ENCODE results near the gene ATP6V0C. TPM values are rescaled to one million over a fixed set of nuclear protein-coding genes. Genes with fewer than 3 reads are reported as not detected.
A peak's percentile ranks its signal among the peaks of the same experiment; 100 is the strongest.

The ATP6V0C gene
- total RNA-seq, 1 experiment from 2014 or later, result 212 TPM

DNA sequence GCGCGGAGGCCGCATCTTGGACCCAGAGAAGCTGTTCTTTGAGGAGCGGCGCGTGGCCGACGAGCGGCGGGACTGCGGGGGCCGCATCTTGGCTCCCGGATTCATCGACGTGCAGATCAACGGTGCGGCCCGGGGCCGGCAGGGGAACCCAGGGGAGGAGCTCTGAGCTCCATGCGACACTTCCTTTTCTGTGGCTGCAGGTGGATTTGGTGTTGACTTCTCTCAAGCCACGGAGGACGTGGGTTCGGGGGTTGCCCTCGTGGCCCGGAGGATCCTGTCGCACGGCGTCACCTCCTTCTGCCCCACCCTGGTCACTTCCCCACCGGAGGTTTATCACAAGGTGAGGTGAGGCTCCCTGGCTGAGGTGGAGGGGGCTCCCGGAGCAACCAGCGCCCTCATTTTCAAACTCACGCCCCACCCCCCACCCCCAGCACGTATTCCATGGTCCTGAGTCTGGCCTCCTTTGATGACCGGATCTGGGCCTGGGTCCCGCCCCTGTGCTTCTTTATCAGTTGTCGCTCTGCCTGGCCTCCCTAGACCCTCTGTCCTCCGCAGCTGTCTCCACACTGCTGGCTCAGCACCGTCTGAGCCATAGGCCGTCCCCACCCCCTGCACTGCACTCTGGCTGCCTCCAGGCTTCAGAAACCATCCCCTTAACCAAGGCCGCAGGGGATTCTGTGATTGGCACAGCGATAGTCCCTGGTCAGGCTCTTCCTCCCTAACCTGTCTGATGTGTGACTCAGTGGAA is 7.2 kb downstream of the ATP6V0C start:
- TF ChIP-seq SMAD3 (CRISPR knock-in tag; IDR thresholded peaks at IDR 0.05; ENCODE audit: borderline replicate concordance) (no peak), HMGXB4 (CRISPR knock-in tag; IDR thresholded peaks at IDR 0.05) (no peak), TEAD1 (CRISPR knock-in tag; IDR thresholded peaks at IDR 0.05) (no peak), CREB1 (CRISPR knock-in tag; IDR thresholded peaks at IDR 0.05) (no peak), ZNF532 (CRISPR knock-in tag; IDR thresholded peaks at IDR 0.05; ENCODE audit: borderline replicate concordance) (no peak), OVOL2 (CRISPR knock-in tag; IDR thresholded peaks at IDR 0.05; ENCODE audit: borderline replicate concordance) (no peak), NFE2L1 (CRISPR knock-in tag; IDR thresholded peaks at IDR 0.05) (no peak), ZNF396 (CRISPR knock-in tag; IDR thresholded peaks at IDR 0.05; ENCODE audit: borderline replicate concordance) (no peak), GRHL2 (CRISPR knock-in tag; IDR thresholded peaks at IDR 0.05; ENCODE audit: insufficient replicate concordance, severe bottlenecking) (no peak), HMGA2 (CRISPR knock-in tag; IDR thresholded peaks at IDR 0.05) (no peak), EMX1 (CRISPR knock-in tag; IDR thresholded peaks at IDR 0.05) (no peak)
- TF ChIP-seq, protein P1, sequence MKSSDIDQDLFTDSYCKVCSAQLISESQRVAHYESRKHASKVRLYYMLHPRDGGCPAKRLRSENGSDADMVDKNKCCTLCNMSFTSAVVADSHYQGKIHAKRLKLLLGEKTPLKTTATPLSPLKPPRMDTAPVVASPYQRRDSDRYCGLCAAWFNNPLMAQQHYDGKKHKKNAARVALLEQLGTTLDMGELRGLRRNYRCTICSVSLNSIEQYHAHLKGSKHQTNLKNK (CRISPR knock-in tag; IDR thresholded peaks at IDR 0.05), result no peak
- TF ChIP-seq, protein P2, sequence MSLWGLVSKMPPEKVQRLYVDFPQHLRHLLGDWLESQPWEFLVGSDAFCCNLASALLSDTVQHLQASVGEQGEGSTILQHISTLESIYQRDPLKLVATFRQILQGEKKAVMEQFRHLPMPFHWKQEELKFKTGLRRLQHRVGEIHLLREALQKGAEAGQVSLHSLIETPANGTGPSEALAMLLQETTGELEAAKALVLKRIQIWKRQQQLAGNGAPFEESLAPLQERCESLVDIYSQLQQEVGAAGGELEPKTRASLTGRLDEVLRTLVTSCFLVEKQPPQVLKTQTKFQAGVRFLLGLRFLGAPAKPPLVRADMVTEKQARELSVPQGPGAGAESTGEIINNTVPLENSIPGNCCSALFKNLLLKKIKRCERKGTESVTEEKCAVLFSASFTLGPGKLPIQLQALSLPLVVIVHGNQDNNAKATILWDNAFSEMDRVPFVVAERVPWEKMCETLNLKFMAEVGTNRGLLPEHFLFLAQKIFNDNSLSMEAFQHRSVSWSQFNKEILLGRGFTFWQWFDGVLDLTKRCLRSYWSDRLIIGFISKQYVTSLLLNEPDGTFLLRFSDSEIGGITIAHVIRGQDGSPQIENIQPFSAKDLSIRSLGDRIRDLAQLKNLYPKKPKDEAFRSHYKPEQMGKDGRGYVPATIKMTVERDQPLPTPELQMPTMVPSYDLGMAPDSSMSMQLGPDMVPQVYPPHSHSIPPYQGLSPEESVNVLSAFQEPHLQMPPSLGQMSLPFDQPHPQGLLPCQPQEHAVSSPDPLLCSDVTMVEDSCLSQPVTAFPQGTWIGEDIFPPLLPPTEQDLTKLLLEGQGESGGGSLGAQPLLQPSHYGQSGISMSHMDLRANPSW (CRISPR knock-in tag; conservative IDR thresholded peaks at IDR 0.05; ENCODE audit: low read depth), result no peak
- TF ChIP-seq, protein P3, sequence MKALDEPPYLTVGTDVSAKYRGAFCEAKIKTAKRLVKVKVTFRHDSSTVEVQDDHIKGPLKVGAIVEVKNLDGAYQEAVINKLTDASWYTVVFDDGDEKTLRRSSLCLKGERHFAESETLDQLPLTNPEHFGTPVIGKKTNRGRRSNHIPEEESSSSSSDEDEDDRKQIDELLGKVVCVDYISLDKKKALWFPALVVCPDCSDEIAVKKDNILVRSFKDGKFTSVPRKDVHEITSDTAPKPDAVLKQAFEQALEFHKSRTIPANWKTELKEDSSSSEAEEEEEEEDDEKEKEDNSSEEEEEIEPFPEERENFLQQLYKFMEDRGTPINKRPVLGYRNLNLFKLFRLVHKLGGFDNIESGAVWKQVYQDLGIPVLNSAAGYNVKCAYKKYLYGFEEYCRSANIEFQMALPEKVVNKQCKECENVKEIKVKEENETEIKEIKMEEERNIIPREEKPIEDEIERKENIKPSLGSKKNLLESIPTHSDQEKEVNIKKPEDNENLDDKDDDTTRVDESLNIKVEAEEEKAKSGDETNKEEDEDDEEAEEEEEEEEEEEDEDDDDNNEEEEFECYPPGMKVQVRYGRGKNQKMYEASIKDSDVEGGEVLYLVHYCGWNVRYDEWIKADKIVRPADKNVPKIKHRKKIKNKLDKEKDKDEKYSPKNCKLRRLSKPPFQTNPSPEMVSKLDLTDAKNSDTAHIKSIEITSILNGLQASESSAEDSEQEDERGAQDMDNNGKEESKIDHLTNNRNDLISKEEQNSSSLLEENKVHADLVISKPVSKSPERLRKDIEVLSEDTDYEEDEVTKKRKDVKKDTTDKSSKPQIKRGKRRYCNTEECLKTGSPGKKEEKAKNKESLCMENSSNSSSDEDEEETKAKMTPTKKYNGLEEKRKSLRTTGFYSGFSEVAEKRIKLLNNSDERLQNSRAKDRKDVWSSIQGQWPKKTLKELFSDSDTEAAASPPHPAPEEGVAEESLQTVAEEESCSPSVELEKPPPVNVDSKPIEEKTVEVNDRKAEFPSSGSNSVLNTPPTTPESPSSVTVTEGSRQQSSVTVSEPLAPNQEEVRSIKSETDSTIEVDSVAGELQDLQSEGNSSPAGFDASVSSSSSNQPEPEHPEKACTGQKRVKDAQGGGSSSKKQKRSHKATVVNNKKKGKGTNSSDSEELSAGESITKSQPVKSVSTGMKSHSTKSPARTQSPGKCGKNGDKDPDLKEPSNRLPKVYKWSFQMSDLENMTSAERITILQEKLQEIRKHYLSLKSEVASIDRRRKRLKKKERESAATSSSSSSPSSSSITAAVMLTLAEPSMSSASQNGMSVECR (CRISPR knock-in tag; IDR thresholded peaks at IDR 0.05; ENCODE audit: borderline replicate concordance), result no peak
- H3K27ac Mint-ChIP-seq, result peak overlapping the region; percentile 70
- peak overlapping the region; percentile 75 for H3K4me3 Mint-ChIP-seq
- peak; percentile 55 for ATAC-seq
- ChIA-PET POLR2A (interaction anchor here (0.6 to 3.7 kb wide), 6 partner anchors 11 to 366 kb away, joined by 3 to 17 read pairs (median 4); partner anchors contain the start of genes CEMP1, PDPK1, TEDC2 and TRAF7), CTCF (interaction anchor here (0.7 to 2.1 kb wide), 6 partner anchors 10 to 326 kb away, joined by 3 to 13 read pairs (median 5); partner anchors contain the start of gene CEMP1)
- peaks cover 19% of the 10 kb centered on the region for H3K4me1 Mint-ChIP-seq
- DNase-seq (ENCODE audit: low spot score), result no peak
- H3K36me3 Mint-ChIP-seq, result peaks cover 8% of the 10 kb centered on the region
- H3K27me3 Mint-ChIP-seq (ENCODE audit: low read depth), result no peaks in the 10 kb centered on the region
- no peaks in the 10 kb centered on the region for H3K9me3 Mint-ChIP-seq
